GM12892 (cell line): ENCODE results near the gene ANKRD6.

Source experiments
- POLR2A ChIP-seq: IDR thresholded peaks from 2 replicates; pipeline ENCODE4 v1.6.1; 2011; ENCODE audit warnings: low read depth, low read length, control low read depth
- POLR2AphosphoS5 ChIP-seq: IDR thresholded peaks from 2 replicates; pipeline ENCODE4 v1.6.1; 2011; ENCODE audit warnings: low read depth, low read length, control low read depth

DNA sequence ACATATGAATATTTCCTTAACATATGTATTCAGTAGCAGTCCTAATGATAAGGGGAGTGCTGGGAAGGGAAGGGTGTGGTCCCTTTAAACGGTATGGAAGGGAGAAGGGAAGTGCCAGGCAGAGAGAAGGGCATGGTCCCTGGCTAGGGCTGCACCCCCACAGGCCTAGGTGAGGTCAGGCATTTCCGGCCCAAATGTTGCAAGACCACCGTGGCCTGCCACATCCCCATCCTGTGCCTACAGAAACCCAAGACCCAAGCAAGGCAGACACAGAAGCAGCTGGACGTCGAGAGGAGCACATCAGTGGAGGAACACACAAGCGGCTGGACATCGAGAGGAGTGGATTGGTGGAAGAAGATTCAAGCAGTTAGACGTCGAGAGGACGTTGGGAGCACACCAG lies 26.8 kb upstream of the ANKRD6 start:
- TF ChIP-seq POLR2A (no peak), POLR2AphosphoS5 (no peak)
